NCI-H1048 (cell line): ENCODE results near the gene LIPE.

Source experiments
- DNase-seq: peaks from one replicate; lab custom pipeline; 2025; lab: John Stamatoyannopoulos, UW

Gene LIPE

GRCh38 chr19:42378225-42379215, 48.7 kb downstream of the LIPE start:
- DNase-seq: no peak

- DNase-seq: no peak
These were observed 51.0 kb downstream of the LIPE start for GRCh38 chr19:42376177-42376555.

GRCh38 chr19:42375415-42376176, 51.6 kb downstream of the LIPE start:
- DNase-seq: no peak

DNA sequence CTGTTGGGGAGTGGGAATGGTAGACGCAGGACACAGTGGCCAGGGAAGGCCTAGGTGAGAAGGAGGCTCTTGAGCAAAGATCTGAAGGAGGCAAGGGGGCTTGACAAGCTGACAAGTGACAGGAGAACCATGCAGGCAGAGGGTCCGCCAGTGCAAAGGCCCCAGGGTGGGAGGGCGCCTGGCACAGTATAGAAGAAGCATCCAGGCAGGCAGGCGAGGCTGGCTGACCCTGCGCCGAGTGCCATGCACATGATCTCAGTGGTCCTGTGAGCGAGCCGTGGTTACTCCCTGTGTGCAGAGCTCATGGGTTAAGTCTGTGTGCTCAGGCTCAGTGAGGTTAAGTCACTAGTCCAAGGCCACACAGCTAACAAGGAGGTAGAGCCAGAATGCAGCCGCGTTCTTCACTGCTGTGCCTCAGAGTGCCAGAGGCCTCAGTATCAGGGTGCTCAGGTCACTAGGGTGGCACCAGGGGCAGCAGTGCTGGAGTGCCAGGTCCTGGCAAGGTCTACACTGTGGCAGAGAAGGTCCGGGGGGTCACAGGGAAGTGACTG, 52.3 kb downstream of the LIPE start:
- DNase-seq: no peak

DNA sequence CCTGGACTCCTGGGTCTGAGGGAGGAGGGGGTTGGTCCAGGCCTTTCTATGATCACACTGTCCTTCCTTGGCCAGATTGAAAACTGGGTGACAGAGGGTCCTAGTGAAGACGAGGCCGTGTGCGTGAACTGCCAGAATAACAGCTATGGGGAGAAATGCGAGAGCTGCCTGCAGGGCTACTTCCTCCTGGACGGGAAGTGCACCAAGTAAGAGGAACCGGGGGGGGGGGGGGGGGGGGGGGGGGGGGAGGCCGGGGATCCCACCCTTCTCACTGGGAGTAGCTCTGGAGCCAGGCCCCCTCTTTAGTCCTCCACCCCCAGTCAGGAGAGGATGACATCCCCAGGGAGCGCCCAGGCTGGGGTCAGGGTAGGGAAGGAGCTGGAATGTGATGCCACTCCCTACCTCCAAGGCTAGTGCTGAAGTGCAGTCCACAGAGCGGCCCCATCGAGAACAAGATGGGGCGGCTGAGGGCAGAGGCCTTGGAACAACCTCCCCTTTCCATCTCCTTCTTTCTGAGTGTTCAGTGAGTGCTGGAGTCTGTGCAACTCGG, 56.5 kb downstream of the LIPE start:
- no peak for DNase-seq

- DNase-seq: no peak
These were observed 57.1 kb downstream of the LIPE start for GRCh38 chr19:42370068-42370520.

DNA sequence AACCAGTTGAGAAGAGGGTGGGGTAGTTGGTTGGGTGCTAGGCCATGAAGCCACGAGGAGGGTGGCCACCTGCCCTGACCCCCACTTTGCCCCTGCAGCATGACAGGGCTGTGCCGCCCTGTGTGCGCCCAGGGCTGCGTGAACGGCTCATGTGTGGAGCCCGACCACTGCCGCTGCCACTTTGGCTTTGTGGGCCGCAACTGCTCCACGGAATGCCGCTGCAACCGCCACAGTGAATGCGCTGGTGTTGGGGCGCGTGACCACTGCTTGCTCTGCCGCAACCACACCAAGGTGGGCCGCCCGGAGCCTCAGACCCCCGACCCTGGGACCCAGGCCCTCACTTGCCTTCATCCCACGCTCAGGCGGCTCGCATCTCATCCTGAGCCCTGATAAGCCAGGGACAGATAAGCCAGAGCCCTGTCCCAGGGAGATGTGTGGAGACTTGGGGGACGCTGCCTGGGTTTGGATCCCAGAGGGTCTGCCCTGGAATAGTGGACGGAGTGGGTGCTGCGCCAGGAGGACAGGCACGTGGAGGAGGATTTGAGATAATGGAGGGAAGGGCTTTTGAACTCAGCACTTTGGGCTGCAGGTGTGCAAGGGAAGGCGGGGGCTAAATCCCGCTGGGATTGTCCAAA, 57.6 kb downstream of the LIPE start:
- DNase-seq: no peak

DNA sequence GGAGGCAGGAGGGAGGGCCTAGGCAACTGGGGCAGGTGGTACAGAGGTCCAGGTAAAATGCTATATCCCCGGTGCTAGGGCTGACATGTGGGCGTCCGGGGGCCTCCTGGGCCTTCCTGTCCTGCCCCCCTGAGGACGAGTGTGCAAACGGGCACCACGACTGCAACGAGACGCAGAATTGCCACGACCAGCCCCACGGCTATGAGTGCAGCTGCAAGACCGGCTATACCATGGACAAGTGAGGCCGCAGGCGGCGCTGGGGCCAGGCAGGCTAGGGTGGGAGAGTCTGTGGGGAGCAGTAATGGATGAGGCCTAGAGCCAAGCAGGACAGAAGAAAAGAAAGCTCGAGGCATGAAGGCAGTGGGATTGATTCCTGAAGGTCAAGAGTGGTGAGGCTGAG, 58.4 kb downstream of the LIPE start:
- no peak for DNase-seq

DNA sequence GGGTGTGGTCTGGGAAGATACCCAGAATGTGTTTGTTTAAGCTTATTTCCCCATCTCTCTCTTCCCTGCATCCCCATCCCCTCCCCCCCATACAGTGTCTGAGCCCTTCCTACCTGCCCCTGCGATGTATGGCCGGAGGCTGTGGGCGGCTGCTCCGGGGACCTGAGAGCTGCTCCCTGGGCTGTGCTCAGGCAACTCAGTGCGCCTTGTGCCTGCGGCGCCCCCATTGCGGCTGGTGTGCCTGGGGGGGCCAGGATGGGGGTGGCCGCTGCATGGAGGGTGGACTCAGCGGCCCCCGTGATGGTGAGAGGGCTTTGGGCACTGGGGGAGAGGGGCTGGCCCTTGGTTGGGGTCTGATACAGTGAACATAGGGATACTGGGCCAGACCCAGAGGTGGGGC, 58.8 kb downstream of the LIPE start:
- DNase-seq: no peak

DNA sequence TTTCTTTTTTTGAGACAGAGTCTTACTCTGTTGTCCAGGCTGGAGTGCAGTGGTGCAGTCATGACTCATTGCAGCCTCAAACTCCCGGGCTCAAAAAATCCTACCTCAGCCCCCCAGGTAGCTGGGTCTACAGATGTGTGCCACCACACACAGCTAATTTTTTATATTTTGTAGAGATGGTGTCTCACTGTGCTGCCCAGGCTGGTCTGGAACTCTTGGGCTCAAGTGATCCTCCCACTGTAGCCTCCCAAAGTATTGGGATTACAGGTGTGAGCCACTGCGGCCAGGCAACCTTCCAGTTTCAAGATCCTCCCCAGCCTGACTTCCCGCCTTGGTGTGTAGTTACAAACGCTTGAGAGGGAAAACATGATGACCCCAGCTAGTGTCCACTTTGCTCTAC, 59.3 kb downstream of the LIPE start:
- no peak for DNase-seq

GRCh38 chr19:42366673-42367072, 60.5 kb downstream of the LIPE start:
- DNase-seq: no peak

GRCh38 chr19:42363614-42364346, 63.4 kb downstream of the LIPE start:
- no peak for DNase-seq

- no peak for DNase-seq
These were observed 64.2 kb downstream of the LIPE start for GRCh38 chr19:42362891-42363440.

GRCh38 chr19:42362342-42362741, 64.8 kb downstream of the LIPE start:
- no peak for DNase-seq

- DNase-seq: no peak
These were observed 65.7 kb downstream of the LIPE start for GRCh38 chr19:42361545-42361910.

GRCh38 chr19:42360787-42361544, 66.2 kb downstream of the LIPE start:
- no peak for DNase-seq

DNA sequence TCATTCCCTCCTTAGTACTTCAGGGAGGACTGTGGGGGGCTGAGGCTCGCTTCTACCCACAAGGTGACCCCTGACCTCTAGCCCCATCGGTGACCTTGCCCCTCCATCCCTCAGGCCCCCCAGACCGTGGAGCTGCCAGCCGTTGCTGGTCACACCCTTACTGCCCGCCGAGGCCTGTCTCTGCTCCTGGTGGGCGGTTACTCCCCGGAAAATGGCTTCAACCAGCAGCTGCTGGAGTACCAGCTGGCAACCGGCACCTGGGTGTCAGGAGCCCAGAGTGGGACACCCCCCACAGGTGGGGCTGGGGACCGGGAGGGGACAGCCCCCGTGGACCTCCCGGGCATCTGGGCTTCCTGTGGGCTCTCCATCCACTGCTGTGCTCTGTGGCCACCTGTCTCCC, 69.9 kb downstream of the LIPE start:
- DNase-seq: no peak

DNA sequence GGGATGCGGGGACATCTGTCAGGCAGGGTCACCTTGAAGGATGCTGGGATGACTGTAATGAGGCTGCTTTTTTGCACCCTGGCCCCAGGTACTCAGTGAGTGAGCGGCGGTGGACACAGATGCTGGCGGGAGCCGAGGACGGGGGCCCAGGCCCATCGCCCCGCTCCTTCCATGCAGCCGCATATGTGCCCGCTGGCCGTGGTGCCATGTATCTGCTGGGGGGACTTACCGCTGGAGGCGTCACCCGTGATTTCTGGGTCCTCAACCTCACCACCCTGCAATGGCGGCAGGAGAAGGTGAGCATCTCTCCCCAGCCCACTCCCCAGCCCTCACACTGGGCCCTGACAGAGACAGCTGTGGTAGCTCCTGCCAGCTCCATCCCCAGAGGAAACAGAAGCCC, 70.5 kb downstream of the LIPE start:
- no peak for DNase-seq

DNA sequence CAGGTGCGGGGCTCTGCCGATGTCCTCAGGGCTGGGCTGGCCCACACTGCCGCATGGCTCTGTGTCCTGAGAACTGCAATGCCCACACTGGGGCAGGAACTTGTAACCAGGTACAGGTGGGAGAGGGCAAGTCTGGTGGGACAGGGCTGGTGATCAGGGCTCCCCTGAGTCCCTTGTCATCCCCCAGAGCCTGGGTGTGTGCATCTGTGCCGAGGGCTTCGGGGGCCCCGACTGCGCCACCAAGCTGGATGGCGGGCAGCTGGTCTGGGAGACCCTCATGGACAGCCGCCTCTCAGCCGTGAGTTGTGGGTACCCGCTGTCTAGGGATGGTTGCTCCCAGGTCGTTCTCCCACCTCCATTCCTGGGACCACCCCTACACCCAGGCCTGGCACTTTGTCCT, 71.3 kb downstream of the LIPE start:
- DNase-seq: no peak

DNA sequence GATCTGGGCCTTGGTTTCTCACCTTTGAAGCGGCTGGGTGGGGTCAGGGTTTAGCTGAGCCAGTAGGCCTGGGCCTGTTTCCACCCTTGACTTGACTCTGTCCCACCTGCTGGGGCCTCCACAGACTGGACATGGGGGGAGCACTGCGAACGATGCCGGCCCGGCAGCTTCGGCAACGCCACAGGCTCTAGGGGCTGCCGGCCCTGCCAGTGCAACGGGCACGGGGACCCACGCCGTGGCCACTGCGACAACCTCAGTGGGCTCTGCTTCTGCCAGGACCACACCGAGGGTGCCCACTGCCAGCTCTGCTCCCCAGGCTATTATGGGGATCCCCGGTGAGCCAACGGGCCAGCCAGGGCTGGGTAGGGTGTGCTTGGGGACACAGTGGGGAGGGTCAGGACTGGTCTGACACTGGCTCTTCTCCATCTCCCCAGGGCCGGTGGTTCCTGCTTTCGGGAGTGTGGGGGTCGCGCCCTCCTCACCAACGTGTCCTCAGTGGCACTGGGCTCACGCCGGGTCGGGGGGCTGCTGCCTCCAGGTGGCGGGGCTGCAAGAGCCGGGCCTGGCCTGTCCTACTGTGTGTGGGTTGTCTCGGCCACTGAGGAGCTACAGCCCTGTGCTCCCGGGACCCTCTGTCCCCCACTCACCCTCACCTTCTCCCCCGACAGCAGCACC, 73.7 kb downstream of the LIPE start:
- no peak for DNase-seq
